HG02759 (cell line): ENCODE results near the gene FREM2.

ENCODE experiments used
- ATAC-seq: cut with Tn5 transposase; IDR thresholded peaks from one replicate; pipeline ENCODE4 v1.9.1; 2021; ENCODE audit warnings: mild to moderate bottlenecking, moderate library complexity; ENCODE audit not compliant: unreplicated experiment

The FREM2 gene

GRCh38 chr13:38819596-38819995, 132.7 kb downstream of the FREM2 start:
- no peak for ATAC-seq

- ATAC-seq, result no peak
Observed at GRCh38 chr13:38821770-38822551, 135.1 kb downstream of the FREM2 start.

- ATAC-seq, result peak; percentile 90
Observed at GRCh38 chr13:38824342-38824741, 137.5 kb downstream of the FREM2 start.

DNA sequence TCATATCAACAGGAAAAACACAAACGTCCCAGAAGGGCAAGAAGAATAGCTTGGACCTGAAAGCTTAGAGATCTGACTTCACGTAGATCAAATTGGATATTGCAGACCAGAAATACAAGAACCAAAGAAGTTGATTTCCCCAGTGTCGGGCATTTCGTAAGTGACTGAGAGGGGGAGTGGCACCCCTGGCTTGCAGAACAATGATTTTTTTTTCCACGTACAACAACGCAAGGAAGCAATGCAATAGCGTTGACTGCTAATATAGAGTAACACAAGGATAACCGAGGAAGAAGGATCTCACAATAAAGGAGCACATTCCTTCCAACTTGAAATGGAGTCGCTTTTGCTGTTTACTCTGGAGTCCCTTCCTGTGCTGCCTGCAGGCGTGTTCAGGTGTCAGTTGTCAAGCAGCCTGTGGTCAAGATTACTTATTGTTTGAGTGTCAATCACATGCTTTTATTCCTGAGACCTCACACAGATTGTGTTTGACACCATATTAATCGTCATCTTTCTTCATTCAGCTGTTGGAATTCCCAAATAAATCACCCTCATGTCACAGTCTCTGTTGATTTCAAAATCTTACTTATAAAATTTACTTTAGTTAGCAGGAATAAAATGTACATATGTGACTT, 139.4 kb downstream of the FREM2 start:
- ATAC-seq, result no peak

GRCh38 chr13:38830442-38831045, 143.7 kb downstream of the FREM2 start:
- no peak for ATAC-seq

DNA sequence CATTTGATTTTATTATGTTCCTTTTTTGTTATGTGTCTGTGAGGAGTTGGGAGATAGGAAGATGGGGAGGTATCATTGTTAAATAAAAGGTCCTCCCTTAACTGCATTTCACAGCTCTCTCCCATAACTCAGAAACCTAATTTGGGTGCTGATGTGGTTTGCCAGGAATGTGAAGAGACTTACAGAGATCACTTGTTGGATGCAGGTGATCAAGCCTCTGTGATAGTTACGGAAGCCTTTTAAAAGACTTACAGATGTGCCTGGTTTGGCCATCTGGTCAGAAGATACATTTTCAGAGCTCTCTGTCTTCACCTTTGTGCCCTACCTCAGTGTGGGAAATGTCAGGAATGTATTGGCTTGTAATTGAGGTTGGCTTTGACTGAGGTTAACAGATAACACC, 157.7 kb downstream of the FREM2 start:
- ATAC-seq, result no peak

GRCh38 chr13:38848360-38848759, 161.5 kb downstream of the FREM2 start:
- no peak for ATAC-seq

DNA sequence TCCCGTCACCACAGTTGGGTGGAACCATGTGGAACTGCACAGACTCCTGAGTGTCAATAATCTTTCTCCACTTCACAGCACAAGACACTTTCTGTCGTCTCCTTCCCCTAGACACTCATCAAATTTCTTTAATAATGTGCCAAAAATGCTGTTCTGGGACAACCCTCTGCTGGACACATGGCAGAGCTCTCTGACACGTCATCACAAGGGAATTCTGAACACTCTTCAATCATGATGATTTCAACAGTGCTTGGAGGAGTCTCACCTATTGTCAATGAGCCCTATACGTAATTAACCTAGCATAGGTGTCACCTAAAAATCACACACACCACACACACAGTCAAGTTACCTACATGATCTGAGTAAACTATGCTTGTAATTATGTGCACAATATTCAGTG, 162.4 kb downstream of the FREM2 start:
- ATAC-seq, result no peak

DNA sequence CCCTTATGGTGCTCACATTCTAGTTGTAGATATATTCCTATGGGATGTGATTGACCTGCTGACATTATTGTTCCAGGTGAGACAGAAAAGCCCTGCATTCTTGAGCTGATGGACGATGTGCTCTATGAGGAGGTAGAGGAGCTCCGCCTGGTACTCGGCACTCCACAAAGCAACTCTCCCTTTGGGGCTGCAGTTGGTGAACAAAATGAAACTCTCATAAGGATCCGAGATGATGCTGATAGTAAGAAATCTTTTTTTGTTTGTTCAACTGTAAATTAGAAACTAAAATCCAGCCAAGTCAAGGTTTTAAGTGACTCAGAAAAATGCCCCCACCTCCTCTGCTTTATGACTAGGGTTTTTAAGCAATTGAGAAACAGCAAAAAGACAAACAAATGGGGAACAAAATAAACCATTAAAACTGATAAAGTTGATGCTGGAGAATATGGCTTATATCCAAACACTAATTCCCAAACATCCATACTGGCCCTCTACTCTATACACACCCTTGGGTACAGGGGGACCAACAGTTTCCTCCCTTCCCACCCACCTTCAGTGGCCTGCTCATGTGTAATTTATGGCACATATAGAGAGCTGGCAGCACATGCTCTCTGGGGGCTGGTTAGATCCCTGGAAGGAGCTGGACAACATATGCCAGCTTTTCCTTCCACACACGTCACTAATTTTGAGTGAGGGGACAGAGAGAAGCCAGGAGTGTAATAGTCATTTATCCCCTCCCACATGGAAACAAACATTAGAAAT, 164.2 kb downstream of the FREM2 start:
- ATAC-seq, result peak; percentile 73

- no peak for ATAC-seq
Observed at GRCh38 chr13:38854226-38854625, 167.3 kb downstream of the FREM2 start.

- no peak for ATAC-seq
Observed at GRCh38 chr13:38856065-38856464, 169.2 kb downstream of the FREM2 start.

GRCh38 chr13:38862443-38862842, 175.6 kb downstream of the FREM2 start:
- peak; percentile 57 for ATAC-seq

DNA sequence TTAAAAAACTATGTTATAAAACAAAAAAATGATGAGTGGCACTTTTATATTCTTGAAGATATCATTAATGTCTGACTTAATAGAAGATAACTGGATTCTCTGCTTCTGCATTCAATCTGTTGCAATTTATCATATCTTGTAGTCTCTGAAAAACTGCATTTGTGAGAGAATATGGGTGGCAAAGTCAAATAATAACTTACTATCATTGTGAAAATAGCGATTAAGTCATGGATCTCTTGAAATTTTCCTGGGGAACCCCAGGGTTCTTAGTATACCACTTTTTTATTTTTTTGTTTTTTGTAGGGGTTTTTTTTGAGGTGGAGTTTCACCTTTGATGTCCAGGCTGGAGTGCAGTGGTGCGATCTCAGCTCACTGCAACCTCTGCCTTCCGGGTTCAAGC, 176.7 kb downstream of the FREM2 start:
- no peak for ATAC-seq

DNA sequence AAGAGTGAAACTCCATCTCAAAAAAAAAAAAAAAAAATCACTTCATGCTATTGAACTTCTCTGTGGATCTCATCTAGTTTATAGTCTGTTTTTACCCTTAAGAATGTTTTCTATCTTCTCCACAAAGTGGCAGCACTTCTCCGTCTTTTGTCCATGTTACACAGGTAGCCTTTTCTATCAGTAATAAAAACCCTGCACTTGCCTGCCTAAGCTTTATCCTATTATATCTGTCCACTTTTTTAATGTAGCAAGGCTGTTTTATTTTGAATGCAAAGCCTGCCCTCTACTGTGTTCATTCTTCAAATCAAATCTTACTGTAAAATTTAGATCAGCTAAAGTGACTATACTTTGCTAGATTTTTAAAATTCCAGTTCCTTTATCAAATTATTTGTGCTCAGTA, 179.8 kb downstream of the FREM2 start:
- ATAC-seq, result no peak

DNA sequence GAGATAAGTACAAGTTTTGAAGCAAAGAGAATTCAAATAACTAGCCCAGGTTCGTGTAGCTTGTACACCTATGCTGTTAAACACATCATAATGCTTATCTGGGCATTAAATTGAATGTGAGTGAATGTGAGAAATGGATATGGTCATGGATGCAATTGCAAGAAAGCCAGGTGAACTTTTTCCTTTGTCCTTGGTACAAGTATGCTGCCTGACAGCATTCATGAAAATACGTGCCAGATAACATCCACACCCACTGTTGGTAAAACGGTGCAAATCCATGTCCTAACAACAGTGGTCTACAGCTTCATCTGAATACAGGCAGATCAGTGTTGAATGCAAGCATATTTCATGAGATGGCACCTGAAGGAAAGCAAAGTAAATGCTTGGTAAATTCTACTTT, 181.5 kb downstream of the FREM2 start:
- ATAC-seq, result no peak

DNA sequence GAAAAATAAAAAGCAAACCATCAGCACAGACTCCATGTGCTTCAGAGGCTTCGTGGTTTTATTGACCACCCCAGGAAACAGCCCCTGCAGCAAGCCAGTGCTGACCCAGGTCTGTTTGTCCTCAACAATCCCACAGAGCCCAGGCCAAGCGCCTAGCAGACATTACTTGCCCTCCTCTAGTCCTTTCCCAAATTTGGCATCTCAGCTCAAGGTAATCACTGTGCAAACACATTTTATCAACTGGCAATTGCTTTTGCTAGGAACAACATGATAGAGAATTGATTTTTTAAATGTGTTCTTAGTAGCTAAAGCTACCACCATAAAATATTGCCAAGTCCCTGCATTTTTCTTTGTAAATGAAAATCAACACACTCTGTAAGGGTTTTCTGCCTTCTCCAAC, 182.0 kb downstream of the FREM2 start:
- ATAC-seq, result no peak

DNA sequence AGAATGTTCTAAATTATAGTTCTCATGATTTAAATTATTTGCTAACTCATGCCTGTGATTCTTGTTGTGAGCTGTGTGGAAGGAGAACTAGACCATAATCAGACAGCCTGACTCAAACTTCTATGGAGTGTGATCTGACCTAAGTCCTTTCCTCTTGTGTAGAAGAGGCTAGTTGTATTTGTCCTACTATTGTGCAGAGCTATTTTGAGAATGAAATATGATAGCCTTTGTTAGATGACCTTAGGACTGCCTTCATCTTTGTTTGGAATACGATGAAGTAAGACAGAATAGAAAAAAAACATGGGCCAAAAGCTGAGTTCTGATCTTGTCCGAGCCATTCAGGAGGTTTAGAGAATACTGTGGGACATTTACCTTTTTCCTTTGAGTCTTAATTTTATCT, 184.4 kb downstream of the FREM2 start:
- ATAC-seq, result no peak

GRCh38 chr13:38872693-38873092, 185.8 kb downstream of the FREM2 start:
- ATAC-seq, result peak; percentile 76

GRCh38 chr13:38875186-38875875, 188.5 kb downstream of the FREM2 start:
- no peak for ATAC-seq

GRCh38 chr13:38879278-38879677, 192.4 kb downstream of the FREM2 start:
- ATAC-seq, result no peak

GRCh38 chr13:38879786-38880185, 192.9 kb downstream of the FREM2 start:
- no peak for ATAC-seq
